ENCODE data around the gene GOLGA5. TPM values are rescaled to one million over a fixed set of nuclear protein-coding genes. Genes with fewer than 3 reads are reported as not detected.
"Not testable (repeated sequence)": the region's sequence is repeated elsewhere in the genome, so short reads cannot be mapped to it uniquely, and the experiment has no call there.

The GOLGA5 gene
- total RNA-seq, 1 donor from 2014 or later: 19.5 TPM

DNA sequence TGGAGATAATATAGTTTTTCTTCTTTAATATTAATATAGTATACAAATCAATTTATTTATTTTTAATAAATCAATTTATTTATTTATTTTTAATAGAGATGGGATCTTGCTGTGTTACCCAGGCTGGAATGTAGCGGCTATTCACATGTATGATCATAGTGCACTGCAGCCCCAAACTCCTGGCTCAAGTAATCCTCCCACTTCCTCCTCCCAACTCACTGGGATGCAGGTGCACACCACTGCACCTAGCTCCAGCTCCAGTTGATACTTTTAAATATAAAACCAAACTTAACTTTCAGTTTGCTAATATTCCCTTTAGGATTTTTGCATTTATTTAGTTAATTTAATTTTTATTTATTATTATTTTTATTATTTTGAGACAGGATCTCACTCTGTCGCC, 8.6 kb downstream of the GOLGA5 start:
- ATAC-seq (no peak), DNase-seq (no peak)
- intact Hi-C loops (cut with micrococcal nuclease): no loop called here

DNA sequence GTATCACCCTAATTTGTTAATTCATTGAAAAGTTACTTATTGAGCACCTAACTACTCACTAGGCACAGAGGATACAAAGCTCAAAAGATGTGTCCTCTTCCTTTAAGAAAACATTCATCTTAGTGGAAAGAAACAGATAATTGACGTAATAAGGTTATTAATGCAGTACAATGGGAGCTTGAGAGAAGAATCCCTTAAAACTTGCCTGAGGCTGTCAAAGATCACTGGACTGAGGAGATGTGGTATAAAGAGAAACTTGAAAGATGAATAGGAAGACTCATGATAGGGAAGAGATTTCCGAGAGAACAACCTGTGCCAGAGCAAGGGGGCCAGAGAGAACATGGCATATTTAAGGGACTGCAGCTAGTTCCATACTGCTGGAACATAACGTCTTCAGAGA, 19.1 kb downstream of the GOLGA5 start:
- no peak for ATAC-seq
- intact Hi-C loops (cut with micrococcal nuclease): no loop called here
- no peak for DNase-seq

DNA sequence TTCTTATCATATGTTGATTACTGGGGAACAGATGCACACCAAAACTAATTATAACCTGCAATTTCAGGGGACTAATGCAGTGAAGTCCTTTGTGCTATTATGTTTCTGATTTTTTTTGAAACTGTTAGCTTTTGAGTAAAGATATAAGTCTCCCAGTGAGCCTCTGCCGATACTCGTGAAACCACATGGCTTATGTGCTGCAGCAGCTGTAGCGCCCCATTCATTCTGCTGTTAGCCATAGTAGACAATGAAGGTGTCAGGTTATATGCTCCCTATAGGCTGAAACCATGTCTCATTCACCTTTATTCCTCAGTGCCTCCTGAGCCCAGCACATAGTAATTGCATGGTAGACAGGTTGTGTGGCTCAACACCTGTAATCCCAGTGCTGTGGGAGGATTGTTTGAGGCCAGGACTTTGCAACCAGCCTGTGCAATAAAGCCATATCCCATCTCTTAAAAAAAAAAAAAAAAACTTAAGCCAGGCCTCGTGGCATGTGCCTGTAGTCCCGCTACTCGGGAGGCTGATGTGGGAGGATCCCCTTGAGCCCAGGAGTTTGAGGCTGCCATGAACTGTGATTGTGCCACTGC, 25.0 kb downstream of the GOLGA5 start:
- intact Hi-C loops (cut with micrococcal nuclease): no loop called here
- ATAC-seq: no peak
- no peak for DNase-seq

DNA sequence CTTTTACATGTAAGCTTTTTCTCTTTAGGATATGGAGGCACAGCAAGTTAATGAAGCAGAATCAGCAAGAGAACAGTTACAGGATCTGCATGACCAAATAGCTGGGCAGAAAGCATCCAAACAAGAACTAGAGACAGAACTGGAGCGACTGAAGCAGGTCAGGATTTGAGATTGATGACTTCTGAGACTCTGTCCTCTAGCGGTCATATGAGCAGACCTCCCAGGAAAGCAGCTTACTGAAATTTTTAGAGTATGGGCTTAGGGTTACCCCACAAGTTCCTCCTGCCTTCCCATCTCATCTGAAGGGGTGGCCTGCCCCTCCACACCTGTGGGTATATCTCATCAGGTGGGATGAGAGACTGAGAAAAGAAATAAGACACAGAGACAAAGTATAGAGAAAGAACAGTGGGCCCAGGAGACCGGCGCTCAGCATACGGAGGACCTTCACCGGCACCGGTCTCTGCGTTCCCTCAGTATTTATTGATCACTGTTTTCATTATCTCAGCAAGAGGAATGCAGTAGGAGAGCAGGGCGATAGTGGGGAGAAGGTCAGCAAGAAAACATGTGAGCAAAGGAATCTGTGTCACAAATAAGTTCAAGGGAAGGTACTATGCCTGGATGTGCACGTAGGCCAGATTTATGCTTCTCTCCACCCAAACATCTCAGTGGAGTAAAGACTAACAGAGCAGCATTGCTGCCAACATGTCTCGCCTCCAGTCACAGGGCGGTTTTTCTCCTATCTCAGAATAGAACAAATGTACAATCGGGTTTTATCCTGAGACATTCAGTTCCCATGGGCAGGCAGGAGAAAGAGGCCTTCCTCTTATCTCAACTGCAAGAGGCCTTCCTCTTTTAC, 25.8 kb downstream of the GOLGA5 start:
- ATAC-seq; DNase-seq; intact Hi-C loops (cut with micrococcal nuclease): not testable (repeated sequence)

DNA sequence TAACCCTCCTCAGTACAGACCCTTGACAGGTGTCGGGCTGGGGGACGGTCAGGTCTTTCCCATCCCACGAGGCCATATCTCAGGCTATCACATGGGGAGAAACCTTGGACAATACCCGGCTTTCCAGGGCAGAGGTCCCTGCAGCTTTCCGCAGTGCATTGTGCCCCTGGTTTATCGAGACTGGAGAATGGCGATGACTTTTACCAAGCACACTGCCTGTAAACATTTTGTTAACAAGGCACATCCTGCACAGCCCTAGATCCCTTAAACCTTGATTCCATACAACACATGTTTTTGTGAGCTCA, 26.4 kb downstream of the GOLGA5 start:
- ATAC-seq; intact Hi-C loops (cut with micrococcal nuclease); DNase-seq: not testable (repeated sequence)

GRCh38 chr14:92830902-92831301, 36.8 kb downstream of the GOLGA5 start:
- no peak for ATAC-seq
- intact Hi-C loops (cut with micrococcal nuclease): no loop called here

DNA sequence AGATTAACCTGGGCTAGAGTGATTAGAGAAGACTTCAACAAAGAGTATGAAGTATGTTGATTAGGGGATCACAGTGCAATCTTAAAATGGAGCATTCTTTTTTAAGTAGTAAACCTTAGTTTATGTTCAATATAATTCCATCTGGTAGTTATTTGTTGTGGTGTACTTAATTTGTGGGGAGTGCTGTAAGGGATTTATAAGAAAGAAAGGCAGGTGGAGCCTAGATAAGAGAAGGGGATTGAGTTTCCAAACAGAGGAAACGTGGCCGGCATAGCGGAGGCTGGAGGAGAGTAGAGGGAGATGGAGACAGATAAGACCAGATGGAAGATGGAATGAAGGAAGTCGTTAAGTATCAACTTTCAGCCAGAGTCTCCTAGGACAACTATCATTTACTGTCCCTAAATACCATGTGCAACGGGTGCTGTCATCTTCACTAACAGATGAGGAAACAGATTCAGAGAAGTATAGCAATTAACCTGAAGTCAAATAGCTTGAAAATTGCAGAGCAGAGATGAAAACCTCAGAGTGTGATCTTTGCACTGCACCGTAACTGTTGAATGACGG, 38.1 kb downstream of the GOLGA5 start:
- no peak for ATAC-seq
- DNase-seq: no peak
- intact Hi-C loops (cut with micrococcal nuclease): no loop called here

More at GRCh38 chr14:92830902-92831301, 36.8 kb downstream of the GOLGA5 start:
- DNase-seq: no peak

- no peak for DNase-seq
- no peak for ATAC-seq
- intact Hi-C loops (cut with micrococcal nuclease): no loop called here
Measured at GRCh38 chr14:92841930-92842329, 47.8 kb downstream of the GOLGA5 start.

- ATAC-seq: no peak
Measured at GRCh38 chr14:92844204-92844603, 50.1 kb downstream of the GOLGA5 start.

DNA sequence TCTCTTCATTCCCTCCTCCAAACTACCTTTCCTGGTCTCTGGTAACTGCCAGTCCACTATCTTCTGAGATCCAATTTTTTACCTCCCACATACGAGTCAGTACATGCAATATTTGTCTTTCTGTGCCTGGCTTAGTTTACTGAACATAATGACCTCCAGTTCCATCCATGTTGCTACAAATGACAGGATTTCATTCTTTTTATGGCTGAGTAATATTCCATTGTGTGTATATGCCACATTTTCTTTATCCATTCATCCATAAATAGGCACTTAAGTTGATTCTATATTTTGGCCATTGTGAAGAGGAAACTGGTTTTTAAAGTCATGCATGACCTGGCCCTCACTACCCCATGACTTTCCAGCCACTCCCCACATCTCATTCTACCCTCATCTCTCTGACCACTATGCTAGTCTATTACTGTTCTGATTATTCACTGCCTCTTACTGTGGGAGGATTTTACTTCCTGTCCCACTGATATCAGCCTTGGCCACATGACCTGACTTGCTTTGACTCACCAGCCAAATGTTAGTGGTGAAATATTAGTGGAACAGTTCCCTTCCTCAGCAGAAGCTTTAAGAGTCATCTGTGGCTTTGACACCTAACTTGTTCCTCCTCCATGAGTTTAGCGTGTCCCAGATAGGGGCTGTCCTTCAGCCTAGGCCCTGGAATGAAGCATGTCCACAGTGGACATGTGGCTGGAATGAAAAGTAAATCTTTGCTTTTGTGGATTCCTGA, 52.2 kb downstream of the GOLGA5 start:
- ATAC-seq: peak; percentile 75
- intact Hi-C loops (cut with micrococcal nuclease): no loop called here
- no peak for DNase-seq

More at GRCh38 chr14:92844204-92844603, 50.1 kb downstream of the GOLGA5 start:
- DNase-seq: no peak
- intact Hi-C loops (cut with micrococcal nuclease): no loop called here

- intact Hi-C loops (cut with micrococcal nuclease): no loop called here
- DNase-seq (no peak), ATAC-seq (no peak)
Measured at GRCh38 chr14:92847278-92847677, 53.2 kb downstream of the GOLGA5 start.

GRCh38 chr14:92847749-92848148, 53.6 kb downstream of the GOLGA5 start:
- no peak for ATAC-seq
- no peak for DNase-seq
- intact Hi-C loops (cut with micrococcal nuclease): no loop called here

GRCh38 chr14:92848887-92849286, 54.8 kb downstream of the GOLGA5 start:
- DNase-seq (no peak), ATAC-seq (peak; percentile 32)
- intact Hi-C loops (cut with micrococcal nuclease): no loop called here

GRCh38 chr14:92850492-92850891, 56.4 kb downstream of the GOLGA5 start:
- DNase-seq (no peak), ATAC-seq (no peak)
- intact Hi-C loops (cut with micrococcal nuclease): no loop called here

- ATAC-seq; DNase-seq; intact Hi-C loops (cut with micrococcal nuclease): not testable (repeated sequence)
Measured at GRCh38 chr14:92853136-92853535, 59.0 kb downstream of the GOLGA5 start.

- ATAC-seq (no peak), DNase-seq (no peak)
- intact Hi-C loops (cut with micrococcal nuclease): no loop called here
Measured at GRCh38 chr14:92860049-92860840, 66.1 kb downstream of the GOLGA5 start.

DNA sequence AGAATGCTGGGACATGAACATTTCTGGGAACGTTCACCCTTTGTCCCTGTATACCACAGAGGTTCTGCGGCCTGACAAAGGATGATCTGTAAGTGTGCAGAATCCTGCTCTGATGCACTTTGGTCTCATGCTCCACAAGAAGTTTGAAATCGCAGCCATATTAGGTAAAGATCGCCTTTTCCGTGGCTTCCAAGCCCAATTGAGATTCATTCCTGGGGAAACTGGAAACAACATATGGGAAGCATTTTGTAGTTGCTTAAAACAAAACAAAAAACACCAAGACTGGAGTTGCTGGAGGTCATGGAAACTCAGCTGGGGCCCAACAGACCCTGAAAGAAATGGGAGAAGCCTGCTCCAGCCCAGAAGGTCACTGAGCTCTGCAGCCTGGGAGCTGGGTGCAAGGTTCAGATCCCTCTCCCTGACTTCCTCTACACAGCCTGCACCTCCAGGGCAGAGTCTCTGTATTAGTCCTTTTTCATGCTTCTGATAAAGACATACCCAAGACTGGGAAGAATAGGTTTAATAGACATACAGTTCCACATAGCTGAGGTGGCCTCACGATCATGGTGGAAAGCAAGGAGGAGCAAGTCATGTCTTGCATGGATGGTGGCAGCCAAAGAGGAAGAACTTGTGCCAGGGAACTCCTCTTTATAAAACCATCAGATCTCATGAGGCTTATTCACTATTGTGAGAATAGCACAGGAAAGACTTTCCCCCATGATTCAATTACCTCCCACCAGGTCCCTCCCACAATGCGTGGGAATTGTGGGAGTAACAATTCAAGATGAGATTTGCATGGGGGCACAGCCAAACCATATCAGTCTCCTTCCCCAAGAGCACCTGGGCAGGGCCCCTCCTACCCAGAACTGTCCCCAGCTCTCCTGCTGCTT, 68.0 kb downstream of the GOLGA5 start:
- DNase-seq: no peak
- intact Hi-C loops (cut with micrococcal nuclease): no loop called here
- ATAC-seq: no peak

All from left ventricle myocardium superior (tissue), 1 donor.